Fibroblast of skin of back (primary cell): Measurements from ENCODE around the gene XRN1.

Experiments used
- DNase-seq: peaks from one replicate; pipeline ENCODE4 v3.0.0-alpha.2; 2013

The XRN1 gene

GRCh38 chr3:142269767-142270166, 178.1 kb downstream of the XRN1 start:
- no peak for DNase-seq

- no peak for DNase-seq
Observed at GRCh38 chr3:142268426-142268825, 179.4 kb downstream of the XRN1 start.

- DNase-seq, result no peak
Observed at GRCh38 chr3:142267269-142267668, 180.6 kb downstream of the XRN1 start.

GRCh38 chr3:142263112-142263511, 184.7 kb downstream of the XRN1 start:
- DNase-seq, result no peak

GRCh38 chr3:142259359-142259758, 188.5 kb downstream of the XRN1 start:
- DNase-seq, result no peak

GRCh38 chr3:142256712-142257333, 191.0 kb downstream of the XRN1 start:
- no peak for DNase-seq
